H1 (cell line): Measurements from ENCODE around the gene RGL1. TPM values are rescaled to one million over a fixed set of nuclear protein-coding genes. Genes with fewer than 3 reads are reported as not detected.
A peak's percentile ranks its signal among the peaks of the same experiment; 100 is the strongest.

Source experiments
- CTCF ChIA-PET: fragments of 300-600 bp; sonication (Branson Sonifier 250); formaldehyde crosslinking; loops from one replicate; lab custom pipeline; 2021; ENCODE audit not compliant: partially characterized antibody; lab: Charles Lee
- POLR2A ChIA-PET: fragments of 300-600 bp; sonication (Branson Sonifier 250); formaldehyde crosslinking; loops from one replicate; lab custom pipeline; 2021; ENCODE audit warnings: inconsistent platforms; ENCODE audit not compliant: partially characterized antibody; lab: Charles Lee
- DNase-seq, 2 experiments: peaks; one replicate each; pipeline versions ENCODE4 v3.0.0 to v3.0.0-alpha.2; 2010 to 2022; ENCODE audit warnings: low spot score in 2 of 2, low read depth in 1 of 2, mixed read lengths in 1 of 2
- FAIRE-seq: peaks from 2 replicates; lab custom pipeline; 2011; peaks lifted over from hg19 to GRCh38; lab: Jason Lieb, UNC
- H2AFZ ChIP-seq: 2 replicates; pipeline ENCODE4 v1.8.1; 2012; ENCODE audit warnings: low read length, inconsistent platforms
- H2AK5ac ChIP-seq: 2 replicates; pipeline ENCODE4 v1.6.1; 2013; ENCODE audit warnings: low read depth, low read length
- H2BK120ac ChIP-seq: replicated peaks from 2 replicates; pipeline ENCODE3; 2013; ENCODE audit warnings: low read depth, low read length, inconsistent platforms
- H2BK12ac ChIP-seq: 2 replicates; pipeline ENCODE4 v1.6.1; 2013; ENCODE audit warnings: low read depth, low read length
- H2BK15ac ChIP-seq: 2 replicates; pipeline ENCODE4 v1.6.1; 2013; ENCODE audit warnings: low read length
- H2BK20ac ChIP-seq: 2 replicates; pipeline ENCODE4 v1.6.1; 2013; ENCODE audit warnings: low read length
- H2BK5ac ChIP-seq: 2 replicates; pipeline ENCODE4 v1.6.1; 2013; ENCODE audit warnings: low read depth, low read length
- H3K14ac ChIP-seq: 2 replicates; pipeline ENCODE4 v1.6.1; 2013; ENCODE audit warnings: inconsistent platforms; ENCODE audit not compliant: insufficient read length
- H3K18ac ChIP-seq: 2 replicates; pipeline ENCODE4 v1.6.1; 2013; ENCODE audit warnings: low read length; ENCODE audit errors: extremely low read depth
- H3K23ac ChIP-seq: 2 replicates; pipeline ENCODE4 v1.6.1; 2013; ENCODE audit warnings: inconsistent platforms; ENCODE audit not compliant: insufficient read length
- H3K23me2 ChIP-seq: 2 replicates; pipeline ENCODE4 v1.6.1; 2013; ENCODE audit warnings: low read depth, low read length
- H3K27ac ChIP-seq: 2 replicates; pipeline ENCODE4 v1.6.1; 2011; ENCODE audit warnings: low read depth, low read length, inconsistent platforms
- H3K27me3 ChIP-seq, 4 experiments: replicated peaks in 1 of 4; 1 replicate in 1 of 4; 2 replicates in 3 of 4; pipeline versions ENCODE4 v1.6.1 to v1.8.1; 2011 to 2013; ENCODE audit warnings: low read length in 3 of 4, mild to moderate bottlenecking in 3 of 4, inconsistent platforms in 2 of 4, mixed read lengths in 2 of 4, moderate library complexity in 1 of 4; ENCODE audit not compliant: control insufficient read depth in 3 of 4, insufficient read depth in 3 of 4; ENCODE audit errors: extremely low read depth in 1 of 4
- H3K36me3 ChIP-seq, 4 experiments: 2 replicates each; pipeline versions ENCODE4 v1.6.1 to v1.8.1; 2011 to 2013; ENCODE audit warnings: mild to moderate bottlenecking in 4 of 4, low read length in 3 of 4, moderate library complexity in 2 of 4, control low read depth in 1 of 4, inconsistent platforms in 1 of 4; ENCODE audit not compliant: insufficient read depth in 4 of 4, control insufficient read depth in 2 of 4
- H3K4ac ChIP-seq: replicated peaks from 2 replicates; pipeline ENCODE3; 2013; ENCODE audit warnings: low read length, low read depth, mixed read lengths, inconsistent platforms; ENCODE audit not compliant: insufficient read length
- H3K4me1 ChIP-seq, 4 experiments: replicated peaks in 1 of 4; 1 replicate in 1 of 4; 2 replicates in 3 of 4; pipeline versions ENCODE4 v1.6.1 to v1.8.1; 2011 to 2013; ENCODE audit warnings: low read length in 3 of 4, inconsistent platforms in 2 of 4, mixed read lengths in 1 of 4; ENCODE audit not compliant: insufficient read depth in 4 of 4, control insufficient read depth in 3 of 4
- H3K4me2 ChIP-seq, 2 experiments: 2 replicates each; pipeline versions ENCODE4 v1.6.1 to v1.8.1; 2011 to 2013; ENCODE audit warnings: low read depth in 2 of 2, low read length in 2 of 2, control low read depth in 1 of 2, inconsistent platforms in 1 of 2, mild to moderate bottlenecking in 1 of 2; ENCODE audit not compliant: insufficient read depth in 1 of 2
- H3K4me3 ChIP-seq, 4 experiments: fragments of 200-600, 300-600 bp in 1 of 4; sonication (generic), shearing (Covaris generic), sonication (Bioruptor Twin) in 1 of 4; 2 replicates each; pipeline versions ENCODE4 v1.5.1 to v1.8.1; 2011 to 2016; ENCODE audit warnings: low read length in 4 of 4, low read depth in 3 of 4, control low read depth in 2 of 4, inconsistent platforms in 2 of 4, mild to moderate bottlenecking in 2 of 4, mixed read lengths in 1 of 4, moderate library complexity in 1 of 4; ENCODE audit not compliant: insufficient read depth in 2 of 4; ENCODE audit errors: extremely low read depth in 1 of 4
- H3K56ac ChIP-seq: replicated peaks from 2 replicates; pipeline ENCODE3; 2013; ENCODE audit warnings: low read depth, mild to moderate bottlenecking, mixed read lengths, low read length, inconsistent platforms; ENCODE audit not compliant: insufficient read length
- H3K79me1 ChIP-seq: 2 replicates; pipeline ENCODE4 v1.6.1; 2013; ENCODE audit warnings: low read depth, low read length, control low read depth
- H3K79me2 ChIP-seq, 2 experiments: 2 replicates each; pipeline versions ENCODE4 v1.6.1 to v1.8.1; 2012 to 2013; ENCODE audit warnings: low read length in 2 of 2, mild to moderate bottlenecking in 2 of 2, inconsistent platforms in 1 of 2; ENCODE audit not compliant: insufficient read depth in 2 of 2, control insufficient read depth in 1 of 2
- H3K9ac ChIP-seq, 4 experiments: replicated peaks in 1 of 4; 1 replicate in 1 of 4; 2 replicates in 3 of 4; pipeline versions ENCODE4 v1.6.1 to v1.8.1; 2011 to 2013; ENCODE audit warnings: low read depth in 3 of 4, low read length in 3 of 4, control low read depth in 2 of 4, mild to moderate bottlenecking in 2 of 4, moderate library complexity in 2 of 4, inconsistent platforms in 1 of 4; ENCODE audit errors: extremely low read depth in 1 of 4
- H3K9me3 ChIP-seq, 2 experiments: 2 replicates each; pipeline versions ENCODE4 v1.6.1 to v1.8.1; 2012 to 2013; ENCODE audit warnings: mild to moderate bottlenecking in 2 of 2, moderate library complexity in 2 of 2, control low read depth in 1 of 2, inconsistent platforms in 1 of 2, low read depth in 1 of 2, low read length in 1 of 2, mixed read lengths in 1 of 2; ENCODE audit not compliant: insufficient read depth in 2 of 2
- H4K20me1 ChIP-seq, 2 experiments: replicated peaks in 1 of 2; 2 replicates each; pipeline versions ENCODE3 to v1.8.1; 2011 to 2013; ENCODE audit warnings: inconsistent platforms in 2 of 2, low read length in 2 of 2, mild to moderate bottlenecking in 1 of 2; ENCODE audit not compliant: insufficient read depth in 2 of 2, control insufficient read depth in 1 of 2
- H4K5ac ChIP-seq: 2 replicates; pipeline ENCODE4 v1.6.1; 2013; ENCODE audit warnings: low read length, low read depth, mixed read lengths, inconsistent platforms; ENCODE audit not compliant: insufficient read length
- H4K8ac ChIP-seq: 2 replicates; pipeline ENCODE4 v1.8.0; 2013; ENCODE audit warnings: mild to moderate bottlenecking, moderate library complexity, low read length, inconsistent platforms; ENCODE audit not compliant: insufficient read depth; ENCODE audit errors: extremely low read depth
- H4K91ac ChIP-seq: replicated peaks from 2 replicates; pipeline ENCODE3; 2013; ENCODE audit warnings: low read length, mixed read lengths, inconsistent platforms; ENCODE audit not compliant: insufficient read length
- E2F6 ChIP-seq: IDR thresholded peaks from 2 replicates; pipeline ENCODE4 v1.6.1; 2012; ENCODE audit warnings: inconsistent platforms
- KDM1A ChIP-seq: fragments of 200-600, 300-600 bp; sonication (generic); IDR thresholded peaks from 2 replicates; pipeline ENCODE4 v1.7.1; 2016; ENCODE audit warnings: mild to moderate bottlenecking, low read length, borderline replicate concordance
- KDM4A ChIP-seq: IDR thresholded peaks from one replicate; pipeline ENCODE4 v1.7.1; 2012; ENCODE audit warnings: low read depth, mild to moderate bottlenecking, moderate library complexity, low read length, inconsistent platforms; ENCODE audit not compliant: severe bottlenecking
- POLR2AphosphoS5 ChIP-seq: IDR thresholded peaks from 2 replicates; pipeline ENCODE4 v1.6.1; 2011; ENCODE audit warnings: low read depth, low read length
- RFX5 ChIP-seq: IDR thresholded peaks from 2 replicates; pipeline ENCODE4 v1.6.1; 2011; ENCODE audit warnings: low read depth, low read length, improper control_type of control experiment, borderline replicate concordance
- SIN3A ChIP-seq, 2 experiments: IDR thresholded peaks in 1 of 2; conservative IDR thresholded peaks in 1 of 2; 2 replicates each; pipeline ENCODE4 v1.6.1; 2011 to 2012; ENCODE audit warnings: low read length in 2 of 2, improper control_type of control experiment in 1 of 2, low read depth in 1 of 2, mild to moderate bottlenecking in 1 of 2
- TAF1 ChIP-seq: IDR thresholded peaks from 2 replicates; pipeline ENCODE4 v1.6.1; 2011; ENCODE audit warnings: mild to moderate bottlenecking, low read depth, low read length
- TCF12 ChIP-seq: IDR thresholded peaks from 2 replicates; pipeline ENCODE4 v1.6.1; 2011; ENCODE audit warnings: low read depth, mild to moderate bottlenecking, low read length
- WGBS, 2 experiments: shearing (Covaris generic) in 1 of 2; methylation state at CpG; one replicate each; pipeline versions ENCODE4 v1.1.6 to v1.1.7; 2013 to 2015; ENCODE audit warnings: low lambda C conversion rate in 2 of 2, mixed read lengths in 2 of 2, inconsistent platforms in 1 of 2, low coverage in 1 of 2, missing lambda C conversion rate in 1 of 2; ENCODE audit not compliant: insufficient replicate concordance in 2 of 2, insufficient coverage in 1 of 2, insufficient read length in 1 of 2; ENCODE audit errors: extremely low coverage in 1 of 2, missing lambda C conversion rate in 1 of 2; 5-methylcytosine and 5-hydroxymethylcytosine counted together
- polyA plus RNA-seq, 7 experiments: library from polyadenylated mRNA; depleted of rRNA in 3 of 7; stranded (reverse) in 5 of 7; unstranded in 2 of 7; fragments of >200 nt in 5 of 7; fragments of 200-250 nt in 2 of 7; gene quantifications; 1 replicate in 5 of 7; 2 replicates in 1 of 7; 4 replicates in 1 of 7; pipeline versions ENCODE4 v1.2.1 to v1.2.3, GENCODE V29; 2011 to 2013; ENCODE audit warnings: missing spikeins in 2 of 7, mixed read lengths in 2 of 7
- total RNA-seq: library from RNA; stranded (reverse); fragmentation: NEBNext Ultra II Directional; extraction: Animal tissue kit (Norgen Biotek cat#: 25700); gene quantifications from 2 replicates; pipeline ENCODE4 v1.2.1, GENCODE V29; 2021

The RGL1 gene
- total and polyA plus RNA-seq, 2 of the 8 experiments (the other 6 are each of a cell fraction or from before 2014, with no cell fraction given), result 0.98 to 2.4 TPM

- H3K14ac ChIP-seq, result no peak overlapping the region
- H3K56ac ChIP-seq, result no peak overlapping the region
- H3K23me2 ChIP-seq, result peaks cover 6% of the 10 kb centered on the region; the same call in 1 of the 2 replicates
- no peak overlapping the region for H4K5ac ChIP-seq
- H2BK15ac ChIP-seq, result no peak overlapping the region
- no peak for FAIRE-seq
- H3K36me3 ChIP-seq, result no peaks in the 10 kb centered on the region
- 85% methylated on average over 2 of the region's 2 CpGs; no CpG with 5 or more reads in 1 of the 2 experiments for WGBS, 2 experiments
- H2BK12ac ChIP-seq, result no peak overlapping the region
- no peak overlapping the region for H2AK5ac ChIP-seq
- no peak overlapping the region for H3K27ac ChIP-seq
- no peaks in the 10 kb centered on the region for H3K79me1 ChIP-seq
- no peak overlapping the region for H3K18ac ChIP-seq
- no peak overlapping the region for H2BK20ac ChIP-seq
- no peak overlapping the region for H3K4ac ChIP-seq
- no peak overlapping the region for H2AFZ ChIP-seq
- H2BK5ac ChIP-seq, result no peak overlapping the region
- ChIA-PET CTCF (interaction anchor here (0.6 to 2.1 kb wide), 3 partner anchors 9 to 546 kb away, joined by 4 to 8 read pairs (median 5); no protein-coding TSS in a partner anchor), POLR2A (no interaction called here)
- H3K9ac ChIP-seq, result no peak overlapping the region
- H3K9me3 ChIP-seq, result no peaks in the 10 kb centered on the region
- no peak overlapping the region for H3K4me2 ChIP-seq
- no peak overlapping the region for H3K4me3 ChIP-seq
- H3K4me1 ChIP-seq, result peaks cover 0 to 11% (median 6%) of the 10 kb centered on the region in 4 experiments; a peak in 5 of 7 replicates
- no peak for DNase-seq
- H4K20me1 ChIP-seq, result no peaks in the 10 kb centered on the region
- H3K23ac ChIP-seq, result no peak overlapping the region
- H2BK120ac ChIP-seq, result no peak overlapping the region
- H3K79me2 ChIP-seq, result no peaks in the 10 kb centered on the region
- H4K91ac ChIP-seq, result no peak overlapping the region
- H4K8ac ChIP-seq, result no peak overlapping the region
- no peak for TF ChIP-seq POLR2AphosphoS5
- no peak for TF ChIP-seq E2F6
- no peak for TF ChIP-seq TCF12
- no peak for TF ChIP-seq RFX5
- TF ChIP-seq SIN3A (conservative IDR thresholded peaks at IDR 0.05 in 1 of 2, IDR thresholded peaks at IDR 0.05 in 1 of 2; ENCODE audit: low read depth in 1 of 2, low read length in 2 of 2), result no peak
- no peak for TF ChIP-seq TAF1
- 0 out of 2 replicates have a peak, but pooled peaks have one; percentile 14 for TF ChIP-seq KDM1A
- no peak for TF ChIP-seq KDM4A
- peaks cover 0 to 13% (median 6%) of the 10 kb centered on the region in 4 experiments; a peak in 4 of 7 replicates for H3K27me3 ChIP-seq
Observed at GRCh38 chr1:183808296-183809027, 3.5 kb downstream of the RGL1 start.
